ENCODE results near the gene DOCK4.

GRCh38 chr7:111867348-111867931 lies 338.8 kb downstream of the DOCK4 start:
- TF ChIP-seq REST (IDR thresholded peaks at IDR 0.05), result no peak
- no peak for TF ChIP-seq CTCF (IDR thresholded peaks at IDR 0.05; ENCODE audit: low read depth, low read length, missing input control)
- TF ChIP-seq ATF3 (IDR thresholded peaks at IDR 0.05), result no peak
- no peak for TF ChIP-seq HNF4G (IDR thresholded peaks at IDR 0.05)

Data from liver (tissue), 3 donors.